Measurements from ENCODE around the gene SELENOT.
A peak's percentile ranks its signal among the peaks of the same experiment; 100 is the strongest.
"Not testable (repeated sequence)": the region's sequence is repeated elsewhere in the genome, so short reads cannot be mapped to it uniquely, and the experiment has no call there.

Gene SELENOT, protein sequence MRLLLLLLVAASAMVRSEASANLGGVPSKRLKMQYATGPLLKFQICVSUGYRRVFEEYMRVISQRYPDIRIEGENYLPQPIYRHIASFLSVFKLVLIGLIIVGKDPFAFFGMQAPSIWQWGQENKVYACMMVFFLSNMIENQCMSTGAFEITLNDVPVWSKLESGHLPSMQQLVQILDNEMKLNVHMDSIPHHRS

DNA sequence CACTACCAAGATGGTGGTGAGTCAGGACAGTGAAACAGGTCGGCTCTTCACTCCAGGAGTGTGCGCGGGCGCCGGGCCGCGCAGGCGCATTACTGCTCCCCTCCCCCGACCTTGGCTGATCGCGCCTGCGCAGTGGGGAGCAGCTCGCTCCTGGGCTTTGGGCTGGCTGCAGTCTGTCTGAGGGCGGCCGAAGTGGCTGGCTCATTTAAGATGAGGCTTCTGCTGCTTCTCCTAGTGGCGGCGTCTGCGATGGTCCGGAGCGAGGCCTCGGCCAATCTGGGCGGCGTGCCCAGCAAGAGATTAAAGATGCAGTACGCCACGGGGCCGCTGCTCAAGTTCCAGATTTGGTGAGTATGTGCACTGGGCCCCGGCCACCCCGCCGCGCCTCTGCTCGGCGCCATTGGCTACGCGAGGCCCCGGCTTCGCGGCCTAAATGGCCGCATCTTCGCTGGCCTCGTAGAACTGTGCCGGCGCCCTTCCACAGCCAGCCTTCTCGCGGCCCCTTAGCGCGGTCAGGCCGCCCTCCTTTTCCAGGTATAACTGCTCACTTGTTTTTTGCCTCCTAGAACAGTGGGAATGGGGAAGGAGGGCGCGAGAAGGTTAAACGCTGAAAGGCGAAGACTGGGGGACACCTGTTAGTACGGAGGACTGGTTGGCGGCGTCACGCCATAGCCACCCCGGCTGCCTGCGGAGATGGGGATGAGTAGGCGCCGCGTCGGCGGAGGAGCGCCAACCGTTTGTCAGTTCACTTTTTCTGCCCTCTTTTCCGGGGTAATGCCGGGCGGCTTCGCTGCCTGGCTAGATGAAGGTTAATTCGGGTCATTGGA, at the start of gene SELENOT:
TSS of gene SELENOT (plus strand) at position 169 of the 827 bp plus-strand sequence. CDS start at position 211, 42 bp downstream.
- peak; percentile 95 for DNase-seq (ENCODE audit: low spot score)

DNA sequence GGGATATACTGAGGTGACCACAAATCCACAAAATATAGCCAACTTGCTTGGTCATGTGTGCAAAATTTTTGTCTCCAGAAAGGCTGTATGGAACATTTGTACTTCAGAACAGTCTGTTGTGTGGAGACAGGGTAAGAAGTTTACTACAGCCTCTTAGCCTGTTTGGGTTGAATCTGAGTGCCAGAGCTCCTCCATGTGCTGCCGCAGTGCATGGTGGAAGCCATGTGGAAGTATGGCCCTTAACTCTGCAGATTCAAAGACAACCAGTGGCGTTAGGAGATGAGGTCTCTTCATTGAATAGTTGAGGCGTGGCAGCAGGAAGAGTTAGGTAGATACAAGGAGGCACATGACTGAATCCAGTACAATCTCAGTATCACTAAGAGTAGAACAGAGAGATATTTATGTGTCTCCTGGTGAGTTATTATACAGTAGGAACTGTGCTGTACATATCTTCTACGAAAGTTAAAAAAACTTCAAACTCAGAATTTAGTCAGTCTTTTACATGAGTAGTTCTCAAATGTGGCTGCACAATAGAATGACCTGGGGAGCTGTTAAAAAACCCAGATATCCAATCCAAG, 47.2 kb upstream of the SELENOT start:
- DNase-seq (ENCODE audit: low spot score): no peak

DNA sequence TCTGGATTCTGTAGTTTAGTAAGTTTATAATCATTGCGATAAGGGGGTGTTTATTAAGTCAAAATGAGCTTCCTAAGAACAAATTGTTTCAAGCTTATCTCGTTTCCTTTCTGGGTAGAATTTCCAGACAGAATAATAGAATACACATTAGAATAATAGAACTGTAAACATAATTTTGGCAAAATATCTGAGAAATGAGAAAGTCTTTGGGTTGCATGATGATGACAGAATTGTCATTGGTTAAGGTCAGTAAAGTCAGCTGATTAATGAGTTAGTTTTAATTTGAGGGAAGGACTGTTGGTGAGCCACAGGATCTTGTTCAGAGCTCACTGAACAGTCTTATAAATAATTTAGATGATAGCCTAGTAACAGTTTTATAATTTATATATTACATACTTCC, 46.3 kb upstream of the SELENOT start:
- no peak for DNase-seq (ENCODE audit: low spot score)

DNA sequence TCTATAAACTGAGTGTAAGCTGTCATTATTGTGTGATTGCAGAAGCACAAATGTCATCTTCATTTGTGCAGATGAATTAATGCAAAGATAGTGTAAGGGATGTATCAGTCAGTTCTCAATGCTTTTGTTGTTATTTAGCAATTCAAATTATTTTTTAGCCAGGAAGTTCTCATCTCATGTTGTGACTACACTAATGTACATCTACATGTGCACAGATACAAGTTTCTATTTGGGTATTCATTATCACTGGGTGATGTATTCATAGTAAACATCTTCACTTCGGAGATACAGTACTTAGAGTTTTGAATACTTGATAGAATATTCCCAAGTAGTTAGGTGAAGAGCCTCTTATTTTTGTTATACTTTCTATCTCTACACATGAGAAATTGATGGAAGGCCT, 45.4 kb upstream of the SELENOT start:
- DNase-seq (ENCODE audit: low spot score): no peak

DNA sequence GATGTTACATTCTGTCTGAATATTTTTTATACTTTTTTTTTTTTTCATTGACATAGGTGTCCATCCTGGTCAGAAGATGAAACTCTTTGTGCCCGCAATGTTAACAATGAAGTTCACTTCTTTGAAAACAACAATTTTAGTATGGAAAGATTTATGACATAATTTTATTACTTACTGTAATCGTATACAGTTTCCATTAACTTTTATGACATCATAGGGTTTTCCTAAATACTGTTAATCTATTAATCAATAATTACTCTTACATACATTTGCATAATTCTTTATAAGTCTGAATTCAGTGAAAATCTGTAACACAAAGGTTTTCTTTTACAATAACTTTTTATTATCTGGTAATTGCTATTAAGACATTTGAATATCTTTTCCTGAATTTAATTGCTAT, 38.9 kb upstream of the SELENOT start:
- DNase-seq (ENCODE audit: low spot score): no peak

DNA sequence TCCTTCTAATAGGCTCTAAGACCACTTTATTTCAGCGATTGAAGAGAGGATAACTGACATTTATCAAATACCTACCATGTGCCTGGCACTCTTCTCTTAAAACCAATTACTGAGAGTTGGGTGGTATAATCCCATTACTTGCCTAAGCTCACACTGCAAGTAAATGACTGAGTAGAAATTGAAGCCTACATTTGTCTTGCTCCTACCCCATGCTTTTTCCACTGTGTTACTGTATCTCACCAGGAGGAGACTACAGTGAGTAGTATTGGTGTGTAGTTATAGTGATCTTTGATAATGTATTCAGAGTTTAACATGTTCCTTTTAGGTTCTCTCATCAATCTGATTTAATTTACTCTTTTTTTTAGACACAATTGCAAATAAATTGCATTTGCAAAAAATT, 35.8 kb upstream of the SELENOT start:
- no peak for DNase-seq (ENCODE audit: low spot score)

DNA sequence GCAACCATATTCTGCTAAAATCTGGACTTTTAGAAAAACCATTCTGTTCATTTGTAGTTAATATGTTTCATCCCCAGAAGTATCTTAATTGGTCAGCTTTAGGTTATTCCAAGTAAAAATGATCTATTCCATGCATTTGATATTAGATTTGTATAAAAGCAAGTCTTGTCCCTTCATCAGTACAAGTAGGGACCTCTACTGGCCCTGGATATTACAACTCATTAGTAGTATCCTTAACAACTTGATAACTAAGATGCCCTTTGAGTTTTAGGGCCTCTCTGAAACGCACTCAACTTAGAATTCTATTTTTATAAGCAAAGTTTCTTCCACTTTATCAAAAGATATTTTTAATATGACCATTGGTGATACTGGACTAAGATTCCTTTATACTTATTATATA, 25.3 kb upstream of the SELENOT start:
- DNase-seq (ENCODE audit: low spot score): no peak

DNA sequence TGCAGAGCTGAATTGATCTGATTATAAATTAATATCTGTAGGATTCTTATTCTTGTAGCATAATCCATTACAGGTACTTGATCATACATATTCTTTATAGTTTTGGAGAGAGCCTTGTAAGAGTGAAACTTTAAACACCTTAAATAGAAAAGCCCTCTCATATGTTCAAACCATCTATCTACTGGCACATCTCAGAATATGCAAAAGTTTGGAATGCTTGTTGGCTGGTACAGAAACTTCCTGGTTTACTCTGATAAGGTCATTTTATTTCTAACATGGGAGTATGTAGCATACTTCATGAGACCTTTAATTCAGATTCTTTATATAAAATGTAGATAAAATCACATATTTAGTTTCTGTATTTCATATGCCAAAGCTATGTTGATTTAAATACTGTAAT, 21.9 kb upstream of the SELENOT start:
- no peak for DNase-seq (ENCODE audit: low spot score)

DNA sequence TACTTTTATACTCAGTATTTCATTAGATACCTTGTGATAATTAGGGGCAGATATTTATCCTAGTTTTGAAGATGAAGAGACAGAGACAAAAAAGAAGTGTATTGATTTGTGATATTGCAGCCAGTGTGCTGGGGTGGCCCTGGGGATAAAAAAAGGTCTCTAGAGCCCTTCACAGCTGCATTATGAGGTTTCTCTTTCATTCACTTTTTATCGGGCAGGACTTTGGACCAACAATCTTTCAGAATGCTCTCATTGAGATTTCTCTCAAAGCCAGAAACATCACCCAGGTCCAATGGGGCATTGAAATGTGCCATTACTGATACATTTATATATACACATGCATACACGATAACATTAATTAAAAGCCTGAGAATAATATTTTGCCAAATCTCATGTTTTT, 20.5 kb upstream of the SELENOT start:
- DNase-seq (ENCODE audit: low spot score): no peak

DNA sequence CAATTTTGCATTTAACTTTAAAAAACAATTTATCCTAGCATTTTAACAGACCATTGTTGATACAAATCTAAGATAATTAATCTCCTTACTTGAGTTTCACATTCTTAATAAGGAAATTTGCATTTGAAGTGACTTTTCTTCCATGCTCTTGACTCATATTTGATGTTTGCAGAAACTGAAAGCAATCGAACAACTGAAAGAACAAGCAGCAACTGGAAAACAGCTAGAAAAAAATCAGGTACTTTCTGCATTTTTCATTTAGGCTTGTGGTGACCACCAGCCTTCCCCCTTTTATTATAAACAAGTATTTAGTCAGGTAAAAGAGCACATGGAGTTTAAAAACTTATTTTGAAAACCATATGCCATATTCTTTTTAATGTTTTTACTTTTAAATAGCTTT, 20.1 kb upstream of the SELENOT start:
- no peak for DNase-seq (ENCODE audit: low spot score)

DNA sequence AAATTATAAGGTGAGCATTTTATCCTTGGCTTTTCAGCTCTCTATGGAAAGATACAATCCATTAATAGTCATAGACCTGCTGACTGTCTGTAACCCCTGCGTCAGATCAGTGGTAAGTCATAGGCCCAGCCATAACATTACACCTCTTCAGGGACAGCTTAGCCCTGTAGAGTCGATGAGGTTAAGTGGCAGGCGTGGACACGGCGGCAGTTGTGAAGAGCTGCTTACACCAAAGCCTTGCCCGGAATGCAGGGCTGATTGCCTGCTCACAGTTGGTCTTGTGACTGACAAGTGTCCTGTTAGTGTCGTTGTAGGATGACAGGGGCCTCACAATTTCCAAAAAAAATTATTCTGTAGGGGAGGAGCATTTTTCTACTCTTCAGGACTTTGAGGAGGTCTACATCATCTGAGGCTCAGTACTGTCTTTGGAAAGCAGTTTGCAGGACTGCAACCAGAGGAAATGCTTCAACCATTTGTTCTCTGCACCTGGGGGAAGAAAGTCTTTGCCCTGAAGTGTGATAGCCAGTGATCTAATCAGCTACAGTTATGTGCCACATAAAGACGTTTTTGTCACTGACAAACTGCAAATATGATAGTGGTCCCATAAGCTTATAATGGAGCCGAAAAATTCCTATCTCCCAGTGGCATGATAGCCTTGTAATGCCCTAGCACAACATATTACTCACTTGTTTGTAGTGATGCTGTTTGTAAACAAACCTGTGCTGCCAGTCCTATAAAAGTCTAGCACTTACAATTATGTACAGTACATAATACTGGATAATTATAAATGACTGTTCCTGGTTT, 14.9 kb upstream of the SELENOT start:
- no peak for DNase-seq (ENCODE audit: low spot score)

DNA sequence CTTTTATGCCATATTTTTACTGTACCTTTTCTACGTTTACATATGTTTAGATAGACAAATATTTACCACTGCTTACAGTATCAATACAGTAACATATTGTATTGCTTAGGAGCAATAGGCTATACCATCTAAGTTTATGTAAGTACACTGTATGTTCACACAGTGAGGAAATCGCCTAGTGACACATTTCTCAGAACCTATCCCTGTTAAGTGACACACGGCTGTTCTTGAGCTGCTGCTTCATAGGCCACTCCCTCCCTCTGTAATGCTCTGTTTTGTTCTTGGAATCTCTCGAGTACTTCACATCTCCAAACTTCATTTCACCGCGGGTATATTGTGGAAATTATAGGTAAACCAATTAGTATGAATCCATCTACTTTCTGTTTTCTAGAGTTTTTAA, 13.4 kb upstream of the SELENOT start:
- DNase-seq (ENCODE audit: low spot score): no peak

DNA sequence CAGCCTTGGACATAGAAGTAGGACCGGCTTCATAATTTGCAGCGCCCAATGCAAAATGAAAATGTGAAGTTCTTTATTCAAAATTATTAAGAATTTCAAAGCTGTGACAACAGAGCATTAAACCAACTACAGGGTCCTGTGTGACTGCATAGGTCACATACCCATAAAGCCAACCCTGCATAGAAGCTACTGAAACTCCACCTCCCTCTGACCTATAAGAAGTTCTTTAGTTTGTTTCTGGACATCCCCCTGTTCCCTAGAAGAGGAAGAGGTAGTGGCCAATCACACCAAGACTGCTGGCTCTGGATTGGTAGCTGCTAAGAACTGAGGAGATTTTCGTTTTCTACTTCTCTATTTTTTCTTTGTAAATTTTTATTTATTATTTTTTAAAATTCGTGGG, 9.0 kb upstream of the SELENOT start:
- DNase-seq (ENCODE audit: low spot score): no peak

DNA sequence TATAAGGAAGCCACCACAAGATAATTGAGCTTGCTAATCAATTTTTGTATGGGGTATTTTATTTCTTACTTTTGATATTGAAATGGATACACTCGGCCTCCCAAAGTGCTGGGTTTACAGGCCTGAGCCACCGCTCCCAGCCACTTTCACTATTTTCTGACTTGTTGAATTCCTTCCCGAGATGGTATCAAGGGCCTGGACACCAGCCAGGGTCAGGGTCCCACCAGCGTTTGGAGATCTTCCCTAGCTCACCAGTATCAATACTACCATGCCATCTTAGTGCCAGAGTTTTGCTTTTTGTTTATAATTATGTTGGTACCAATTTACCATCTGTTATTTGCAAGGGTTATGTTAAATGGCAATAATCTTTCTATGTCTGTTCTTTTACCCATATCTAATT, 5.5 kb upstream of the SELENOT start:
- no peak for DNase-seq (ENCODE audit: low spot score)

DNA sequence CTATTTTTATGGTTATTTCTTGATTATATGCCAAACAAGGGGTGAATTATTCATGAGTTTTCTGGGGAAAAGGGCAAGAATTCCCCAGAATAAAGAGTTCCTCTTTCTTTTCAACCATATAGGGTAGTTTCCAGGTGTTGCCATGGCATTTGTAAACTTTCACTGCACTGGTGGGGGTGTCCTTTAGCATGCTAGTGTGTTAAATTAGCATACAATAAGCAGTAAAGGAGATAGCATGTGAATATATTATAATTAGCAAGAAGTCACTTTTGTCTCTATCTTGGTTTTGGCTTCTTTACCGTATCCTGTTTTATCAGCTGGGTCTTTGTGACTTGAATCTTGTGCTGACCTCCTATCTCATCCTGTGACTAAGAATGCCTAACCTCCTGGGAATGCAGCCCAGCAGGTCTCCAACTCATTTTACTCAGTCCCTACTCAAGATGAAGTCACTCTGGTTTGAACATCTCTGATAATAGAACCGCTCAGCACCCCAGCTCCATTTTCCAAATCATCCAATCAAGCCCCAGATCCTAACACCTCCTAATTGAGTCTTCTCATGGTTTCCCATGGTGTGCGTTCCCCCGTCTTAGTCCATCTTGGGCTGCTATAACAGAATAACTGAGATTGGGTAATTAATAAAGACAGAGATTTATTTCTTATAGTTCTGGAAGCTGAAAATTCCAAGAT, 3.4 kb upstream of the SELENOT start:
- no peak for DNase-seq (ENCODE audit: low spot score)

DNA sequence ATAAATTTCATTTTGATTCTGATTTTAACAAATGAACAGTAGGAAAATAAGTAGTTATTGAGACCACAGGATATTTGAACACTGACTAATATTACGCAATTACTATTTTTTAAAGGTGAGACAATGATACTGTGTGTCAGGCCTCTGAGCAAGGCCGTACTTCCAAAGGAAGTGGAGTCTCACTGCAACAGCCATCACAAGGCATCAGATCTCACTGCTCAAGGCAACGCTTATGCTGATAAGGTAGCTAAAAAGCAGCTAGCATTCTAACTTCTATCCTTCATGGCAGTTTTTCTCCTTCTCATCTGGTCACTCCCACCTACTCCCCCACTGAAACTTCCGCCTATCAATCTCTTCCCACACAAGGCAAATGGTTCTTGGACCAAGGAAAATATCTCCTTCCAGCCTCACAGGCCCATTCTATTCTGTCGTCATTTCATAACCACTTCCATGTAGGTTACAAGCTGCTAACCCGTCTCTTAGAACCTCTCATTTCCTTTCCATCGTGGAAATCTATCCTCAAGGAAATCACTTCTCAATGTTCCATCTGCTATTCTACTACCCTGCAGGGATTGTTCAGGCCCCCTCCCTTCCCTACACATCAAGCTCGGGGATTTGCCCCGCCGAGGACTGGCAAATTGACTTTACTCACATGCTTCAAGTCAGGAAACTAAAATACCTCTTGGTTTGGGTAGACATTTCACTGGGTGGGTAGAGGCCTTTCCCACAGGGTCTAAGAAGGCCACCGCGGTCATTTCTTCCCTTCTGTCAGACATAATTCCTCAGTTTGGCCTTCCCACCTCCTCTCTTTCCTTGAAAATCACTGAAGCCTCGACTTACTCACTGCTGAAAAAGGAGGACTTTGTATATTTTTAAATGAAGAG, 2.2 kb upstream of the SELENOT start:
- DNase-seq (ENCODE audit: low spot score): not testable (repeated sequence)

DNA sequence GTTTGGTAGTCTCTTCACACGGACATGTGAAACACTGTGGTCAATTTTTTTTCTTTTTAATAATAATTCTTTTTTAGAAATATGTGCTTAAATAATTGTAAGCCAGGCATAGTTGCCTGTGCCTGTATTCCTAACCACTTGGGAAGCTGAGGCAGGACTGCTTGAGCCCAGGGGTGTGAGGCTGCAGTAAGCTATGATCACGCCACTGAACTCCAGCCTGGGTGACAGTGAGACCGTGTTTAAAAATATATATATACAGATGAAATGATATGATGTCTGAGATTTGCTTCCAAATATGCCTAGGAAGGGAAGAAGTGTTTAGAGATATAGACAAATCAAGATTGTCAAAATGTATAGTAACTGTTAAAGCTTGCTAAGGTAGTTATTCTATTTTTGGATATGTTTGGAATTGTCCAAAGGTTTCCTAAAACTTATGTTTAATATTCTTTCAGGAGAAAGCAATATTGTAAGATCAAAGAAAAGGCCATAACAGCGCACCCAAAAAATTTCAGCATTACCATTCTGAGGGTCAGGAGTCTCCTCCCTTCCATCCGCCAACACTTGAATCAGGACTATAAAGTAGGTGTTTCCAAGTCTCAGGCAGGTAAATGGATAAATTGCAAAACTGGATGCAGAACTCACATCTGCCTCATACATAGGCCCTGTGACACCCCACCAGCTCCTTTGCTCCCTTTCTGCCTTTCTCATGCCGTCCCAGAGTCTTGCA, 532 bp upstream of the SELENOT start:
- DNase-seq (ENCODE audit: low spot score): no peak

DNA sequence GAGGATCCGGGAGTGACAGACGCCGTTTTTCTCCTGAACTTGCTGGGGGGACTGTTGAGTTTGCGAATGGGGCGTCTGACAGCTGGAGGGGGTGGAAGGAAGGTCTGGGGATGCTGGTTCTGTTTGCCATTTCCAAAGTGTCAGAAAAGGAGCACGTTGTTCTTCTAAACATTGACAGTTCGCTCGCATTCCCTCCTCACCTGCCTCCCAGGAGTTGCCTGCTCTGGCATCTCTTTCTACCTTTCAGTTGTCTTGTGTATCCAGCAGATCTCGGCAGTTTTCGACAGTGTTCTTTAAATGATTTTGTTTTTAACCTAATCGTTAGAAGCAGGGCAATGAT, 829 bp downstream of the SELENOT start:
- DNase-seq (ENCODE audit: low spot score): peak; percentile 15

DNA sequence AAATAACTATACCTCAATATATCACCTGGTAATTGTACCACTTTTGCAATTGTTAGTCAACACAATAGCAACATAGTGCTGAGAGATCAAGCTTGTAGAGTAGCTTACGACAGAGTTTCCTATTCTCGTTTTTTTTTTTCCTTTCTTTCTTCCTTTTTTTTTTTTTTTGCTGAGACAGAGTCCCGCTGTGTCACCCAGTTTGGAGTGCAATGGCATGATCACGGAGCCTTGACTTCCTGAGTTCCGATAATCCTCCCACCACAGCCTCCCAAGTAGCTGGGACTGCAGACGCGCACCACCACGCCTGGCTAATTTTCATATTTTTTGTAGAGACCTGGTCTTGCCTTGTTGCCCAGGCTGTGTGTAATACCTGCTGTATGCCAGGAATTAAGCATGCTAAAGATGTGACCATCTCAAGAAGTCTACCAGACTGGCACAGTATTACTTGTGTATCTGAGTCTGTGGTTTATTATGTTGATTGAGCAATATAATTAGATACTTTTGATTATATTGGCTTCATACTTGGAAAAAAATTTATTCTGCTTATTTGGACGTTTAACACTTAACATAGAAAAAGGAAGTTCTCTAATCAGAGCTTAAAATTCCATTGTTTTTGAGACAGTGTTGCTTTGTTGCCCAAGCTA, 3.0 kb downstream of the SELENOT start:
- DNase-seq (ENCODE audit: low spot score): no peak

Measured in Ammon's horn (tissue), 1 donor.